ENCODE results near the gene SSU72.
A peak's percentile ranks its signal among the peaks of the same experiment; 100 is the strongest.
"Not testable (repeated sequence)": the region's sequence is repeated elsewhere in the genome, so short reads cannot be mapped to it uniquely, and the experiment has no call there.

The SSU72 gene

DNA sequence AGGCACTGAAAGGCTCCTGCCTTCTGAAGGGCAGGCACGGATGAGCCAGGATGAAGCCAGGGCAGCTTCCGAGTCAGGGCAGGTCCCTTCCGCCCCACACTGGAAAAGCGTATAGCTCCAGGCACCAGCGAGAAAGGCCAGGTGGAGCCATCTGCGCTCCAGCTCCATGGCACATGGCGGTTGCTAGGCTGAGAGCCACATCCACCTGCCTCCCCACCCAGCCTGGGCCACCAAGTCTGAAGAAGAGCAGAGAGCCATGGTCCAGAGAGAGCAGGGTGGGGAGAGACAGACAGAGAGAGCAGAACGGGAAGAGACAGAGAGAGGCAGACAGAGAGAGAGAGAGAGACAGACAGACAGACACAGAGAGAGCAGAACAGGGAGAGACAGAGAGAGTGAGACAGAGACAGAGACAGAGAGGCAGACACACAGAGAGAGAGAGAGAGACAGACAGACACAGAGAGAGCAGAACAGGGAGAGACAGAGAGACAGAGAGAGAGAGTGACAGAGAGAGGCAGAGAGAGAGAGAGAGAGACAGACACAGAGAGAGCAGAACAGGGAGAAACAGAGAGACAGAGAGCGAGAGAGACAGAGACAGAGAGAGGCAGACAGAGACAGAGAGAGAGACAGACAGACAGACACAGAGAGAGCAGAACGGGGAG, 20.1 kb upstream of the SSU72 start:
- peak; percentile 32 for DNase-seq

DNA sequence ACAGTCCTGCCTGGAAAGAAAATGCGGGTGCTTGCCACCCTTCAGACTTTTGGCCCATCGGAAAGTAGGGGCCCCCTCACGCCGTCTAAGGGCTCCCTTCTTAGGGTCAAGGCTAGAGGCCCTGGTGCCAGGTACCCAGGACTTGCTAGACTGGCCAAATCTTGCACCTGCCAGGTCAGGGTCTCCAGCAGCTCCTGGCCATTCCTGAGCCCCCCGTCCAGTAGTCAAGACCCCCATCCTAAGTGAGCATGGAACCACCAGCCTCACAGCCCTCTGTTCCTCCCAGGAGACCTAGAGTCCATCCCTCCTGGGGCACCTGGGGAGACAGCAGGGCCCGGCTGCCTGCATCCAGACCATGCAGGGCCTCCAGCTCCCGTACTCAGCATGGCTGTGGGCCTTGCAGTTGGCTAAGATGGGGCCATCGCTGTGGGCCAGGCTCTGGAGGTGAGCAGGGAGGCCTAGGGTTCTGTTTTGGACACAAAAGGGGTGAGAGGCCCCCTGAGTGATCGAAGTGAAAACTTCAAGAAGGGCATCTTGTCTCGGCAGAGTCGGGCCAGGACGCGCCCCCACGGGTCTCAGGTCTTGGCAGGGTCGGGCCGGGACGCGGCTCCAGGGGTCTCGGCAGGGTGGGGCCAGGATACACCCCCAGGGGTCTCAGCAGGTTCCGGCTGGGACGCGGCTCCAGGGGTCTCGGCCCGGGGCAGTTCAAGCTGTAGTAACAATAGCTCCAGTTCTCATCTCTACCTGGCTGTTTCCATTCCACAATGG, 19.4 kb upstream of the SSU72 start:
- peak; percentile 9 for DNase-seq

DNA sequence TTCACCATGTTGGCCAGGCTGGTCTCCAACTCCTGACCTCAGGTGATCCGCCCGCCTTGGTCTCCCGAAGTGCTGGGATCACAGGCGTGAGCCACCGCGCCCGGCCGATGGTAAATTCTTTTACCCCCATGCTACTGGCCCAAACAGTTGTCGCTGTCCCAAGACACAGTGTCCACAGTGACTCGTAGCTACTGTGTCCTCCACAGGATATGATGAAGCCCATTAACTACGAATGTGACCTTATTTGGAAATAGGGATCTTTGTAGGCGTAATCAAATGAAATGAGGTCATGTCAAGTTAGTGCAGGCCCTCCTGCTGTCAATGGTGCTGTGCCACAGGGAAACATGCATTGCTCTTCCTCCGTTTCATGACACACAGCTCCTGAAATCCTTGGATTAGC, 16.8 kb upstream of the SSU72 start:
- DNase-seq = no peak

DNA sequence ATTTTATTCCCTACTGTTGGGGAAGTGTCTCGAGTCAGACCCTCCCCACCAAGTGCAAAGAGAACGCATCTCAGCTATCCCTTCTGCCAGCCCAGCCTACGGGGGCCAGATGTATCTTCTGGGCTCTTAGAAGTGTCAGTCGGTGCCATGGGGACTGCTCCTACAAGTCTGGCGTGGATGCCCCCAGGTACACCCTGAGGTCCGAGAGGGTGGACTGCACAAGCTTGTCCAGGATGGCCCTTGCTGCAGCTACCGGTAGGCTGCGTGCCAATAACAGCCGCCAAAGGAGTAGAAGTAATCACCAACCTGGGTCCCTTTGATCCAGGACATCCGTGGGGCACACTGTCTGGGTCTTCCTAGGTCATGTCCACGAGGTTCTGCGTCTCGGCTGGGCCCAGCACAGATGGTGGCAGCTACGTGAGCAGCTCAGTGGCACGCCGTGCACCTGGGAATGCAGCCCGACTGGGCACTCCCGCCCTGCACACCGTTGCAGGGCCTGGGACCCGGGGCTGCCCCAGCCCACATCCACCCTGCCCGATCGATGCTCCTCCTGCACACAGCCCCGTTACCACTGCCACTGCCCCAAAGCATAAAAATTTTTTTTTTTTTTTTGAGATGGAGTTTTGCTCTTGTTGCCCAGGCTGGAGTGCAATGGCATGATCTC, 8.8 kb upstream of the SSU72 start:
- no peak for DNase-seq

DNA sequence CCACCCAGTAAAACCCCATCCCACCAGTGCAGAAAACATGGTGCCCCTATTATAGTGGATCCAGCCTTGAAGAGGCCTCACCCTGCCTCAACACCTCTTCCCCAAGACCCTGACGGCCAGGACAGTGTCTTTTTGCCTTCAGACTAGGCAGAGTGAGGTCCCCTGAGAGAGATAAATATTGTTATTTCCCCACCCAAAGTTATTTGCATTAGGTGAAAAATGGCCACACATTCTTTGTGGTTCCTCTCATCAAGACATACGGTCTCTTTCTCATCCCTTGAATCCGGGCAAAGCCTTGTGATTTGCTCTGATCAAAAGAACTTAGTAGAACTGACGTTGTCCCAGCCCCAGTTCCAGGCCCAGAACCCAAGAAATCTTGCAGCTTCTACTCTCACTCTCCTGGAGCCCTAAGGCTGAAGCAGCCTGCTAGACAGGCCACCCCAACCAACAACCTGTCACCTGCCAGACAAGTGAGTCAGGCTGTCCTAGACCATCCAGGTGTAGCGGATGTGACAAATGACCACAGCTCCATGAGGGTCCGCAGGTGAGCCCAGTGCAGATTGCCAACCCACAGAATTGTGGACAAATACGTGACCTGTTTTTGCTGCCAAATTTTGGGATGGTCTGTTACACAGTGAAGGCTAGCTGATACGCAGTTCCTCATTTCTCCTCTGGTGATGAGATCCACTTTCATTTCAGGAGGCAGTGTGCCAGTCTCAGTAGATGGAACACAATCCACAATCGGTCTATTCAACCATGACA, 8.1 kb upstream of the SSU72 start:
- no peak for DNase-seq

DNA sequence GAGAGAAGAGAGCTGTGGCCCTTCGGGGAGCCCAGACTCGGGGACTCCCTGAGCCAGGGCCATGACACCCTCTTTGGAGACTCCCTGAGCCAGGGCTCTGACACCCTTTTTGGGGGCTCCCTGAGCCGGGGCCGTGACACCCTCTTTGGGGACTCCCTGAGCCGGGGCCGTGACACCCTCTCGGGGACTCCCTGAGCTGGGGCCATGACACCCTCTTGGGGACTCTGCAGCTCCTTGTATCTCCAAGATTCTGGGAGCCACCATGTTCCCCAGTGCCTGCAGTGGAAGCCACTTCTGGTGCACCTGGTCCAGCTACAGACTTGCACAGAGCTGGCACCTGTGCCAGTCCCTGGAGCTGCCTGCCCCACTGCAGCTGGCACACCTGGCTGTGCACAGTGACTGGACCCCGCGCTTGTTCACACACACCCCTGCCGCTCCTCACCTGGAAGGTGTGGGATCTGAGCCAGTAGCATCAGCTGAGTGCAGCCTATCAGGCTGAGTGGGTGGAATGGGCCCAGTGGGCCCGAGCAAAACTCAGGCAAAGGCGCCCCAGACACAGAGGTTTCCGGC, 3.8 kb upstream of the SSU72 start:
- DNase-seq = no peak

DNA sequence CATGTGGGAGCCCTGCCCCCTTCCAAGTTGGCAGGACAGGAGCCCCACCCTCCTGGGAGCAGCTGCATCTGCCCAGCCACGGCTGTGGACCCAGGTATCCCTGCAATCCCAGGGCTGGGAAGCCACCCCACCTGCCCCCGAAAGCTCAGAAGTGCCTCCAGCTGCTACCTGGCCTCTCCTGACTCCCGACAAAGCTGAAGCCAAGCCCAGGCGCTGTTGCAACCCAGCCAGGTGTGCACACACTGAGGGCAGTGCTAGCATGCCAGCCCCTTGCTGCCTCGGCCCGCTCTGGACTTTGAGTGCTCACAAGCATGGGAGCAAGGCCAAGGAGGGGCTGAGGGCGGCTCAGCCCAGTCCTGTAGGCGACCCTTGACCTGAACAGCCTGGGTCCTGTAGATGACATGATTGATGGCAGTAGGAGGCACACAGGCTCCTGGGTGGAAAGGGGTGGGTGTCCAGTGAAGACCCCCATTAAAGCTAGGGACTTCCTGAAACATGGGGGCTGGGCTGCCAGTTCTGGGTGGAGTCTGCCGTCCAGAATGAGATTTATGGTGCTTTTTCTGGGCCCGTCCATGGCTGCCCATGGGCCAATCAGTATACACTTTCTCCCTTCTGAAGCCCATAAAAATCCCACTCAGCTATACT, 2.8 kb upstream of the SSU72 start:
- no peak for DNase-seq

DNA sequence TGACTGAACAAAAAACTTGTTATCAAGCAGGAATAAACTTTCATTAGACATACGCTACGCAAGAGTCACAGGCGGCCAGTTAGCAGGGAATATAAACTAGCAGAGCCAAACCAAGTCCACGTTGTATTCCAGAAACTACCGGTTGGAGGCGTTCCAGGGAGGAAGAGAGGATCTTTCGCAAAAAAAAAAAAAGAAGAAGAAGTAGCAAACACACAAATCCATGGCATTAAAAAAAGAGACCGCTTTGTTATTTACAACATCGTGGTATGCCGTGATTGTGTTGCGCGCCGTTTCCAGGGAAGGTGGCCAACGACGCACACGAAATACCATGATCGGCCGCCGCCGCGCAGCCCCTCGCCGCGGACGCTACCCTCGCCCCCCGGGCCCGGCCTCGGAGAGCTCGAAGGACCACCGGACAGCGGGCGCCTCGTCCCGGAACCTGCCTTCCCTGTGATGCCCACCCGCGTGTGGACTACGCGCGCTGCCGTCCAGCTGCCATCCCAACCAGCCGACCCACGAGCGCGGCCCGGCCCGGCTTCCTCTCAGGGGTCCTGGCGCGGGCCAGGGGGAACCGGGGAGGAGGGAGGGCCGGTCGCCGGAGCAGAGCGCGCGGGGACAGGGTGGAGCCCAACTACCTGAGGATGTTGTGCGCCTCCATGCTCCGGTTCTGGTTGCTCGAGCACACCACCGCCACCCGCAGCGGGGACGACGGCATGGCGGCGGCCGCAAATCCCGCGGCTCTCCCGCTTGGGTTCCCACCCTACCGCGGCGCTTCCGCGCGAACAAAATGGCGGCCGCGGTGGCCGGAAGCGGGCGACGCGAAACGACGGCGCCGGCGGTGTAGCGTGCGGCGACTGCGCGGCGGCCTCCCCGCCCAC, 581 bp downstream of the SSU72 start:
- peak; percentile 85 for DNase-seq

DNA sequence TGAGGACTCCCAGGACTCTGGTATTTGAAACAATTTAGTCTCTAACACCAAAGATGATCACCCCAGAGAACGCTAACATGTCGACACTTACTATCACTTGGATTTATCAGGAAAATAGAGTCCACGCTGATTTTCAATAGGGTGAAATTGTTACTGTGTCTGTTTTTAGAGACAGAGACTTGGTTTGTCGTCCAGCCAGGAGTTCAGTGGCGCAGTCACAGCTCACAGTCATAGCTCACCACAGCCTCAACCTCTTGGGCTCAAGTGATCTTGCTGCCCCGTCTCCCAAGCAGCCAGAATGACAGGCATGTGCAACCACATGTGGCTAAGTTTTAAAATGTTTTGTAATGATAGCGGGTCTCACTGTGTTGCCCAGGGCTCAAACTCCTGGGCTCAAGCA, 5.3 kb downstream of the SSU72 start:
- no peak for DNase-seq

DNA sequence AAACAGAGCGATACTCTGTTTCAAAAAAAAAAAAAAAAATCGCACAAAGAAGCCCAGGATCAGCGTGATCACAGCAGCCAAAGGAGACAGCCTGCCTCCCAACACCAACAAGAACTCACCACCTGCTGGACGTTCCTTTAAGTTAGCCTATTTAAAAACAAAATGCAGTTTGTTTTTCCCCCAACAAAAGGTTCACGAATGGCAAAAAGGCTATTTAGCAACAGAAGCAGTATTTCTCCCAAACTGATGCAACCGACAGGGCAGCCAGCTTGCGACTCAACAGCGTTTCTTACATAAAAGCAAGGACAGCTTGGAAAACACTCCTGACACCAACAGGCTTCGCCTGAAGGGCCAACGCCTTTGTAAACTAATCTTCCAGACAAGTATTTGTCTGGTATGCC, 6.8 kb downstream of the SSU72 start:
- no peak for DNase-seq

DNA sequence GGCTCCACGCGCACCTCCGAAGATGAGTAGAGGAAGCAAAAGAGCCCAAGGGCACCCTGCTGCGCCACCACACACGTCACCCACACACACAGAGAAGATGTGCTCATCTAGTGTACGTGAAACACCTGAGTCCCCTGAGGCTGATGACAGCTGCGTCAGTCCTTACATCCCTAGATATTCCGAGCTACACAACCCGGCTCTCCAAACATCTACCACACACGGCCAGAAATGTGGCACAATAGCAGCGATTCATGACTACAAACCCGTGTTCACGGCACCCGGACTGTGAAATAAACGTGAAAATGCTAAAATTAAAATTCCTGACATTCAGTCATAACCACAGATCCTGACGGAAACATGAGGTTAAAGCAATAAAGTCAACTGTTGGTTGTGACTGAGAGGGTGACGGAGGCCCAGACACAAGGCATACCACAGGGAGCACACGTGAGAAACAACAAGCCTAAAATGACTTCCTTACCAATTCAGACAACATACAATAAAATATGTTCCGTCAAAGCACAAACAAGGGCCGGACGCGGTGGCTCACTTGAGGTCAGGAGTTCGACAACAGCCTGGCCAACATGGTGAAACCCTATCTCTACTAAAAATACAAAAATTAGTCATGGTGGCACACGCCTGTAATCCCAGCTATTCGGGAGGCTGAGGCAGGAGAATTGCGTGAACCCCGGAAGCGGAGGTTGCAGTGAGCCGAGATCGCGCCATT, 7.3 kb downstream of the SSU72 start:
- no peak for DNase-seq

DNA sequence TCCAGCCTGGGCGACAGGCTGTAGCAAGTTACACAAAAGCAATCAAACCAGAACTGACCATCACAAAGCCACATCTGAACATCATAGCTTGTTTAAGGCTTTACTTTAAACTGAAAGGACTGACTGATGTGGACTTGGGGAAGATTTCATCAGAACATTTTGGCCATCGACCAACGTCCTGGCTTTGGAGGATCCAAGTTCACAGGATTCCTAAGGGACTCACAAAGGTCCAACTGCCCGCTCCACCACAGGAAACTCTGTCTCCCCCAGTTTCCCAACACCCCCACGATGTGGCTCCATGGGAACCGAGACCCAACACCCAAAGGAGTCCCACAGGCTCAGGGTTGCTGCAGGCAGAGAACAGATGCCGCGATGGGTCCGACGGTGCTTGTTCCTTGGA, 9.3 kb downstream of the SSU72 start:
- DNase-seq = no peak

DNA sequence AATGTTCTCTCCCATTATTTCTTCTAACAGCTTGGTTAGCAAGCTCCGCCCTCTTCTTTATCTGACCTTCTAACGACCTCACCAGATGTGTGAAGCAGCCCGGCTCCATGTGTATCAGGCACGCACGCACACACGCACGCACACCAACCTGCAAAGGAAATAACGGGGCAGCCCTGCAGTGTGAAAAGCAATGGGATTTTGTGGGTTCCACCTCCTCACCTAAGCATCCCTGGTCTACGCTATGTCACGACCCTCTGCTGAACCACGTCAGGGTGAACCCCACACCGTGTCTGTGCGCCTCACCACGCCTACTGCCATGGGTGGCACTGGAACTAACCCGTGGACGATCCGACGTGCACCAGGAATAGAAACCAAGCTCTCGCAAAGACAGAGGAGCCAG, 10.4 kb downstream of the SSU72 start:
- no peak for DNase-seq

DNA sequence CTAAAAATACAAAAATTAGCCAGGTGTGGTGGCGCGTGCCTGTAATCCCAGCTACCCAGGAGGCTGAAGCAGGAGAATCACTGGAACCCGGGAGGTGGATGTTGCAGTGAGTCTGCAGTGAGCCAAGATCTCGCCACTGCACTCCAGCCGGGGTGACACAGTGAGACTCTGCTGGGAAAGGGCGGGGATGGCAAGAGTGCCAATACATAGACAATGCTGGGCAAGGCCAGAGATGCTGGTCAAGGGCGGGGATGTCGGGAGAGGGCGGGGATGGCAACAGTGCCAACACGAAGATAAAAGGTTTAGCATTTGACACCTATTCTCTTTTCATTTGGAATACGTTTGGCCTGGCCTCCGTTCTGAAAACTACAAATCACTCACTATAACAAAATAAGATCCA, 11.0 kb downstream of the SSU72 start:
- no peak for DNase-seq

DNA sequence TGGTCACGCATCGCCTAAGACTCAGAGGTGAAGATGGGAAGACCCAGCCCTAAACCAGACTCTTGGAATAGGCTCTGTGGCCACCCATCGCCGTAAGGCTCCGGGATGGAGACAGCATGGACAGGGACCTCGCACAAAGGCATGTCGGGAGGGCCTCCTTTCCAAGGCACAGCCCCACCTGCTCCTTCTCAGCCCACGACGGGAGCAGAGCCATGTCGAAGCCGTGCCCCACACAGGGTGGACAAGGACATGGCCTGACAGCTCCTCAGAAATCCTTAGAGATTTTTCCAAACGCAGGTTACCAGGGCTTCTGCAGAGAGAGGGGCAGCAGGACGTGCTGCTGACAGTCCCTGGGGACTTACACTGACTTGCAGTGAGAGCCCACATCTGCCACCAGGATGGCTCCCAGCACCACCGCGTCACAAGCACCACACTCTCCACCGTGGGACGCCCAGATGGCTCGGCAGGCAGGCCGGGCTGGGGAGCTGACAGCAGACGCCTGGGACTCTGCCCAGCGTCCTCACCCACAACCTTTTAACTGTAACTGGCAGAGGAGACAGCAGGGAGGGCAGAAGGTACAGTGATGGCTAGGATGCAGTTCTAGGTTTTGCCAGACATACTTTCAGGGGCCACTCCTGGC, 12.0 kb downstream of the SSU72 start:
- no peak for DNase-seq

DNA sequence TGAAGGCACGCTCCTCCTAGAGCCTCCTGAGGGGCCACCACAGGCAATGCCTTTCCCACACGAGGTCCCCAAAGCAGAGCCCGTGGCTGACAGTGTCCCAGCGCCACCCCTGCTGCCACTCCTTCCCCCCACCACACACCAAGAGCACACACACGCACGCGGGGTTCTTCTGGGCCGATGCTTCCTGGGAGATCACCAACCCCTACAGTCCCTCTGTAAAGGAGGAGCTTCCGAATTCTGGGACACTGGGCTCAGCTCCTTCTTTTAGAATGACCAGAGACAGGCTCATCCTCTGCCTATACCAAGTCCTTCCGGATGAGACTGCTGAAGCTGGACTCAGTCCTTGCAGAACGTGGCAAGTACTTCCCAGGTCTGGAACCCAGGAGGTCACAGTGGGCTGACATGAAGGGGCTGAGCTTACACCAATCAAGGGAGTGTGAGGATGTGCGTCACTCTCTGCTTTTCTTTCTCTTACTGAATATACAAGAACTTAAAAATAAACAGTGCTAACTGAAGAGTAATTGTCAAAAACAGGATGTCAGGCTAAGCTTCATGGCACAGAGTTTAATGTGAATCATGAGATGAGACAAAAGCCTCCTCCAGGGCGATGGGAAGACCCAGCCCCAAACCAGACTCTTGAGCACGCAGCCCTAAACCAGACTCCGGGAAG, 12.7 kb downstream of the SSU72 start:
- DNase-seq = no peak

DNA sequence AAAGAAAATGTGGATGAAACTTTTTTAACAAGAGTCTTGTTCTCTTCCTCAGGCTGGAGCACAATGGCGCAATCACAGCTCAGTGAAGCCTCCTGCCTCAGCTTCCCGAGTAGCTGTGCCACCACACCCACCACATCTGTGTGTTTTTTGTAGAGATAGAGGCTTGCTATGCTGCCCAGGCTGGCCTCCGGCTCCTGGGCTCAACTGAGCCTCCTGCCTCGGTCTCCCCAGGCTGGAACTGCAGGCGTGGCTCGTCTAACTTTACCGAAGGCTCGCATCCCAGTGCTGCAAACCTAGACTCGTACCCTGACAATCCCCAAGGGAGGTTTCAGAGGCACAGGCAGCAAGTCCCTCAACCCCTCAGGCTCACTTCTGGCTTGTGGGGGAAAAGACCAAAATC, 14.5 kb downstream of the SSU72 start:
- no peak for DNase-seq

DNA sequence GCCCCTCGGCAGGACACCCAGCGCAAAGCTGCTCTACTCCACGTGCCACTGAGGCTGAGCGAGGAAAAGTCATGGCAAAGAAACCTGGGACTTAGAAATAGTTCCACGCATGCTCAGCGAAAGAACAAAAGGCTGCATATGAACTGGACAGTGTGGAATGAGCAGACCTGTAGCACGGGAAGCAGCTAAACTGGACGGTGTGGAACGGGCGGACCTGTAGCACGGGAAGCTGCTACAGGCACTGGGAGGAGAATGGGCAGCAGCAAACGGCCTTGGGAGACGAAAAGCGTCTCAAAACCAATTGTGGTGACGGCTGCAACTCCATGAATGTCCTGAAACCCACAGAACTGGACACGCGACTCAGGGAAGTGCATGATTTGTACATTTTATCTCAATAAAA, 15.6 kb downstream of the SSU72 start:
- no peak for DNase-seq

DNA sequence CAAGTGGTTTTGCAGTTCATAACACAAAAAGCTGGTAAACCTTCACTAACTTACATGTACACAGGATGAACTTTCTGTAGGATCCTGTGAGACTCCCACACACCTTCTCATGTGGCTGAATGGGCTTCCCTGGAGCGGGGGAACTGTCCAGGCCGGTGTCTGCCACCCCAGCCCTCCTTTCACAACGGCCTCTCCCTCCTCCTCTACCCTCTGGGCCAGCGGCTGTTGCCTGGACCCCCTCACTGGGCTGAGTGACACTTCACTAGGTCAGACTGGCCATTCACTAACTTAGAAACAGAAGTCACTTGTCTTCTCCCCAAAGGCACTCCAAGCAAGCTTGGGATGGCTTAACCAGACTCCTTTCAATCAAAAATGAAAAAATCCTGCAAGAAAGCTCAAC, 16.1 kb downstream of the SSU72 start:
- DNase-seq = no peak

DNA sequence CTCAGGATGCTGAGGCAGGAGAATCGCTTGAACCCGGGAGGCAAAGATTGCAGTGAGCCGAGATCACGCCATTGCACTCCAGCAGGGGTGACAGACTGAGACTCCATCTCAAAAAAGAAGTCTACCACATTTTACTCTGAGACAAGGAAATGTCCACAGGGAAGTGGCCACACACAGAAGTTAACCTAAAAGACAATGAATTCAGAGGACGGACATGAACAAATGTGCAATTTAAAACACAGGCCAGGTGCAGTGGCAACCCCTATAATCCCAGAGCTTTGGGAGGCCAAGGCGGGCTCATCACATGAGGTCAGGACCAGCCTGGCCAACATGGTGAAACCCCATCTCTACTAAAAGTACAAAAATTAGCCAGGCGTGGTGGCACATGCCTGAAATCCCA, 17.0 kb downstream of the SSU72 start:
- DNase-seq = not testable (repeated sequence)
